ENCODE data around the gene HSPB7.
"Not testable (repeated sequence)": the region's sequence is repeated elsewhere in the genome, so short reads cannot be mapped to it uniquely, and the experiment has no call there.

Gene HSPB7

GRCh38 chr1:16011936-16012589, 5.8 kb downstream of the HSPB7 start:
- TF ChIP-seq GATA1 (IDR thresholded peaks at IDR 0.05; ENCODE audit: low read depth, low read length) (no peak), POLR2A (IDR thresholded peaks at IDR 0.05; ENCODE audit: low read length) (no peak)
- no peak for DNase-seq

- no peak for DNase-seq
- TF ChIP-seq POLR2A (IDR thresholded peaks at IDR 0.05; ENCODE audit: low read length) (no peak), GATA1 (IDR thresholded peaks at IDR 0.05; ENCODE audit: low read depth, low read length) (no peak)
These were observed 7.0 kb downstream of the HSPB7 start for GRCh38 chr1:16010837-16011236.

GRCh38 chr1:16009678-16010077, 8.2 kb downstream of the HSPB7 start:
- no peak for DNase-seq
- no peak for TF ChIP-seq GATA1 (IDR thresholded peaks at IDR 0.05; ENCODE audit: low read depth, low read length)
- no peak for TF ChIP-seq POLR2A (IDR thresholded peaks at IDR 0.05; ENCODE audit: low read length)

- no peak for TF ChIP-seq GATA1 (IDR thresholded peaks at IDR 0.05; ENCODE audit: low read depth, low read length)
- TF ChIP-seq POLR2A (IDR thresholded peaks at IDR 0.05; ENCODE audit: low read length): no peak
- DNase-seq: peak; percentile 66 to 84
These were observed 8.8 kb downstream of the HSPB7 start for GRCh38 chr1:16009030-16009460.

GRCh38 chr1:16007671-16008341, 10.0 kb downstream of the HSPB7 start:
- TF ChIP-seq GATA1 (IDR thresholded peaks at IDR 0.05; ENCODE audit: low read depth, low read length): no peak
- TF ChIP-seq POLR2A (IDR thresholded peaks at IDR 0.05; ENCODE audit: low read length): no peak
- no peak for DNase-seq

- TF ChIP-seq POLR2A (IDR thresholded peaks at IDR 0.05; ENCODE audit: low read length) (no peak), GATA1 (IDR thresholded peaks at IDR 0.05; ENCODE audit: low read depth, low read length) (no peak)
- peak in 1 of 2 experiments; percentile 28 for DNase-seq
These were observed 11.0 kb downstream of the HSPB7 start for GRCh38 chr1:16006552-16007485.

GRCh38 chr1:16006010-16006409, 11.8 kb downstream of the HSPB7 start:
- no peak for DNase-seq
- no peak for TF ChIP-seq GATA1 (IDR thresholded peaks at IDR 0.05; ENCODE audit: low read depth, low read length)
- no peak for TF ChIP-seq POLR2A (IDR thresholded peaks at IDR 0.05; ENCODE audit: low read length)

- DNase-seq: no peak
- TF ChIP-seq GATA1 (IDR thresholded peaks at IDR 0.05; ENCODE audit: low read depth, low read length): no peak
- no peak for TF ChIP-seq POLR2A (IDR thresholded peaks at IDR 0.05; ENCODE audit: low read length)
These were observed 12.2 kb downstream of the HSPB7 start for GRCh38 chr1:16005597-16005996.

- DNase-seq: not testable (repeated sequence)
These were observed 16.6 kb downstream of the HSPB7 start for GRCh38 chr1:16001274-16001673.

- TF ChIP-seq POLR2A (IDR thresholded peaks at IDR 0.05; ENCODE audit: low read length) (no peak), GATA1 (IDR thresholded peaks at IDR 0.05; ENCODE audit: low read depth, low read length) (no peak)
- no peak for DNase-seq
These were observed 18.9 kb downstream of the HSPB7 start for GRCh38 chr1:15998929-15999328.

GRCh38 chr1:15997637-15998280, 20.1 kb downstream of the HSPB7 start:
- no peak for DNase-seq
- no peak for TF ChIP-seq GATA1 (IDR thresholded peaks at IDR 0.05; ENCODE audit: low read depth, low read length)
- no peak for TF ChIP-seq POLR2A (IDR thresholded peaks at IDR 0.05; ENCODE audit: low read length)

- TF ChIP-seq GATA1 (IDR thresholded peaks at IDR 0.05; ENCODE audit: low read depth, low read length): no peak
- TF ChIP-seq POLR2A (IDR thresholded peaks at IDR 0.05; ENCODE audit: low read length): no peak
- DNase-seq: no peak
These were observed 20.7 kb downstream of the HSPB7 start for GRCh38 chr1:15997076-15997585.

- DNase-seq: peak; percentile 56 to 74
- no peak for TF ChIP-seq GATA1 (IDR thresholded peaks at IDR 0.05; ENCODE audit: low read depth, low read length)
- no peak for TF ChIP-seq POLR2A (IDR thresholded peaks at IDR 0.05; ENCODE audit: low read length)
These were observed 23.1 kb downstream of the HSPB7 start for GRCh38 chr1:15994590-15995351.
